Activated CD4-positive, CD25-positive, alpha-beta regulatory T cell treated with anti-CD3 and anti-CD28 coated beads, Interleukin-2, amount 50 U/mL, for 16 hours (primary cell): ENCODE measurements around the gene DUSP16.
A peak's percentile ranks its signal among the peaks of the same experiment; 100 is the strongest.
"Not testable (repeated sequence)": the region's sequence is repeated elsewhere in the genome, so short reads cannot be mapped to it uniquely, and the experiment has no call there.

Experiments
- DNase-seq: peaks from one replicate; pipeline ENCODE4 v3.0.0-alpha.2; 2020; ENCODE audit warnings: low read depth, low spot score

DUSP16 gene

GRCh38 chr12:12585115-12585863 is 22.6 kb upstream of the DUSP16 start:
- DNase-seq, result no peak

DNA sequence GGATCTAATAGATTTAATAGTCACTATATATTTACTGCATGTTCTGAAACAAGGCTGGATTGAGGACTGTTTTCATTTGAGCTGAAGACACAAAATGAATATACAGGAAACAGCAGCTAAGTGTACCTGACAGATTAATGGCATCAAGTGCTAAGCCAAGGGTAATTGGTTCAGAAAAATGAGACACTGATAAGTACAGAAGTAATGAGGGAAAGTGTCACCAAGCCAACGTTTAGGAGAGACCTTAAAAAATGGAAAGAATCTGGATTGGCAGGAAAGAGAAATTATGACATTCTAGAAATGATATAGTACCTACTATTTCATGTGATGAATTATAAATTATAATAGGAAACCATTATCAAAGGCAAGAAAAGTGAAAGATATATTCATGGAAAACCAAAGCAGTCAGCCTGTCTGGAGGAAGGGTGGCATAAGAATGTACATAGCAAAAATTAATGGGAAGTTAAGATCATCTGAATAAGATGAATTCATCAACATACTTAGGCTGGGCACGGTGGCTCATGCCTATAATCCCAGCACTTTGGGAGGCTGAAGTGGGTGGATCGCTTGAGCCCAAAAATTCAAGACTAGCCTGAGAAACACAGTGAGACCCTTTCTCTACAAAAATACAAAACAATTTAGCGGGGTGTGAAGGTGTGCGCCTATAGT is 21.0 kb upstream of the DUSP16 start:
- DNase-seq, result no peak

DNA sequence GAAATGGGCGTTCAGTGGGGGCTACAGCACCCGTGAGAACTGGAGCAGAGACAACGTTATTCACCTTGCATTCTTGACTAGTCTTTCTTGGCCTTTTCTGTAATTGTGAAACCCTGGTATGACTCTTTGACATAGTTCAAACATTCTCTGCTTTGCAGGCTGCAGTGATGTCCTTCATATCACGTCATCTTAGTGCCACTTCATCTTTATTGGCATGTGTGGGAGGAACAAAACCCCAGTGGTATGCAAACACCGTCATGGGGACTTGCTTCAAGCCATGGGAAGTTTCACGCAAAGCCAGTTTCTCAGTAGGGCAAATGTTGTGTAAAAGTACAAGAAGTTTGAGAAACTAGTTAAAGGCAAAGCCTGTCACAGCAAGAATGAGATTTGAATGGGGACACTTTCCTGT is 20.2 kb upstream of the DUSP16 start:
- DNase-seq, result no peak

DNA sequence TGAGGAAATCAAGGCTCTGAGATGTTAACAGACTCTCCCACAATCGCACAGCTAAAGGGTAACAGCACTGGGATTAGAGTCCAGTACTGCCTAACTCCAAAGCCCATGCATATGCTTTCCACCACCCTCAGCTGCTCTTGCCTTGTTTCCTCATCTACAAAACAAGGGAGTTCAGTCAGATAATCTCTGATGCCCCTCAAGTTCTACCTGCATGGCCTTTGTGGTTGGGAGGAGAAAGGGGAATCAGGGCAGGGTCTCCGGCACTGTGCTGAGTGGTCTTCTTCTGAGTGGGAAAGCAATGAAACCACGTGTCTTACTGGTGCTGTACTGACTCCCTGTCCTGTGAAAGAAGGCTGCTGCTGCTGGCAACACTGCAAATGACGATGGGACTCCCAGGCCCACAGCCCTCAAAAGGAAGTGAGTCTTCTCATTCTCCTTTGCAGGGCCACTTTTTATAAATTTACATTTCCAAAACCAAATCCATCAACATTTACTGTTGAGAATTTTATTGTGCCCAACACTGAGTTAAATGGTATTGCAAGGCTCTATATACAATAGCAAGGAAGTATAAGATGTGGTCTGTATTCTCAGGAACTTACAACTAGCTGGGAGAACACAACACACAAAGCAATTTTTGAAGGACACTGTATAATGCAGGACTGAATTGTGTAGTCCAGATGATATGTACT is 19.7 kb upstream of the DUSP16 start:
- no peak for DNase-seq

- DNase-seq, result not testable (repeated sequence)
Observed at GRCh38 chr12:12580716-12581115, 18.1 kb upstream of the DUSP16 start.

- no peak for DNase-seq
Observed at GRCh38 chr12:12577786-12578185, 15.1 kb upstream of the DUSP16 start.

- no peak for DNase-seq
Observed at GRCh38 chr12:12572659-12573058, 10.0 kb upstream of the DUSP16 start.

GRCh38 chr12:12565971-12566370 is 3.3 kb upstream of the DUSP16 start:
- not testable (repeated sequence) for DNase-seq

DNA sequence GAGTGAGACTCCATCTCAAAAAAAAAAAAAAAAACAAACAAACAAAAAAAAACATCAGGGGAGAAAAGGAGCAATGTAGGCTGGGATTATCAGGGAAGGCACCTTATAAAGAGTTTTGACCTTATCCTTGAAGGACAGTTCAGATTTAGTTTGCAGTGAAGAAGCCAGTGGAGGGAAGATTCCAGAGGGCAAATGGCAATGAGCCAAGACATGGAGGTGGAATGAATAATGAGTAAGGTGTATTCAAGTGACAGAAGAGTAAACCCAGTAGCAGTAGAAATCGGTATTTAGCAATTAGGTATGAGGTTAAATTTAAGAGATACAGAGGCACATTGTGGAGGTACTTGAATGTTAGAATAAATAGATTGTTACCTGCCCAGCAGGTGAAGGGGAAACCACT is 2.2 kb upstream of the DUSP16 start:
- no peak for DNase-seq

DNA sequence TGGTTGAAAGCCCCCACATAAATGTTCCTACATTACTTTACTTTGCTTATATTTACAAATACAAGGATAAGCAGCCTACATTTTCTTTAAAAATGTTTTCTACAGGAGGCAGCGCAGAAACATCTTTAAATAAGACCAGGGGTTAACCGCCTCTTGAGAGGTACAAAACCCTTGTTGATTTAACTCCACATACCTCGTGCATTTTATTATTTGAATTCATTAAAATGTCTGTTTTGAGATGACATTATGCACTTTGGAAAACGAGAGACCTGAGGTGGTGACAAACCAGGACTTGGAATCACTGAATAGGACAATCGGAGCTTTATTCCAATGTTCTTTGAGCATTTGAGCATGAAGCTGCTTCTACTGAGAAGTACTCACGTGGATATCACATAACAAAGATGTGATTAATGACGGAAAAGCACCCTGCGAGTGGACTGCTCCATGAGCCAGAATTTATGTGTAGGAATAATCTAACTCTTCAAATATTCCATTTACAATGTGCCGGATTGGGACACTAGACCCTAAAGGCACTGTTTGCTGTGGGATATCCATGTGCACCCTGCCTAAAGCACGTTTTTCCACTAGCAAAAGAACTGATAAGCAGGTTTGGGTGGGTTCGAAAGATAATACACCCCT is 746 bp upstream of the DUSP16 start:
- DNase-seq, result no peak

- no peak for DNase-seq
Observed at GRCh38 chr12:12562016-12562483, 613 bp downstream of the DUSP16 start.

GRCh38 chr12:12561371-12562015 is 1.2 kb downstream of the DUSP16 start:
- peak; percentile 10 for DNase-seq

GRCh38 chr12:12560587-12561370 is 1.9 kb downstream of the DUSP16 start:
- DNase-seq, result peak; percentile 51

GRCh38 chr12:12559719-12560296 is 2.9 kb downstream of the DUSP16 start:
- DNase-seq, result no peak

GRCh38 chr12:12558291-12558690 is 4.4 kb downstream of the DUSP16 start:
- no peak for DNase-seq

- DNase-seq, result no peak
Observed at GRCh38 chr12:12557733-12558132, 4.9 kb downstream of the DUSP16 start.

- no peak for DNase-seq
Observed at GRCh38 chr12:12555656-12556055, 7.0 kb downstream of the DUSP16 start.

GRCh38 chr12:12553208-12553785 is 9.4 kb downstream of the DUSP16 start:
- DNase-seq, result no peak

- no peak for DNase-seq
Observed at GRCh38 chr12:12551115-12551514, 11.5 kb downstream of the DUSP16 start.

DNA sequence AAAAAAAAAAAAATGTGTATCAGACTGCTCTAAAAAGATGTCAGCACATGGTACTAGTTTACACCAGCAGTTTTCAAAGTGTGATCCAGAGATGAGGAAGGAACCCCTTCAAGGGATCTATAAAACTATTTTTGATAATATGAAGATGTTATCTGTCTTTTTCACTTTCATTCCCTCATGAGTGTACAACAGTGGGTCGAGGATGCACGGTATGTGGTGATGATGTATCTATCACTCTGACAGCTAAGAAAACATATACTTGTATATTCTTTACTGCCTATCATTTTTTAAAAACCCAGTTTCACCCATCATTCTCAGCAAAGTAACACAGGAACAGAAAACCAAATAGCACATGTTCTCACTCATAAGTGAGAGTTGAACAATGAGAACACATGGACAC is 12.4 kb downstream of the DUSP16 start:
- DNase-seq, result no peak
